Fibroblast of villous mesenchyme (primary cell): ENCODE results near the gene RMC1. TPM values are rescaled to one million over a fixed set of nuclear protein-coding genes. Genes with fewer than 3 reads are reported as not detected.
"Not testable (repeated sequence)": the region's sequence is repeated elsewhere in the genome, so short reads cannot be mapped to it uniquely, and the experiment has no call there.

Source experiments
- DNase-seq: peaks from one replicate; pipeline ENCODE4 v3.0.0-alpha.2; 2010; ENCODE audit warnings: low read depth
- H3K4me3 ChIP-seq: 2 replicates; pipeline ENCODE4 v1.5.1; 2011; ENCODE audit warnings: low read depth, mild to moderate bottlenecking, low read length
- CTCF ChIP-seq: IDR thresholded peaks from 2 replicates; pipeline ENCODE4 v1.5.1; 2012; ENCODE audit warnings: low read depth, mild to moderate bottlenecking, low read length; ENCODE audit not compliant: insufficient read depth
- total RNA-seq: library from RNA; depleted of rRNA; stranded (reverse); fragments of >200 nt; gene quantifications from 2 replicates; pipeline ENCODE4 v1.2.3, GENCODE V29; 2012

Gene RMC1
- total RNA-seq, 1 donor: 32.0 TPM

- no peak for DNase-seq
- no peak for TF ChIP-seq CTCF
- H3K4me3 ChIP-seq: no peak overlapping the region
Observed at GRCh38 chr18:23485386-23485785, 17.9 kb upstream of the RMC1 start.

GRCh38 chr18:23487738-23488570, 15.4 kb upstream of the RMC1 start:
- H3K4me3 ChIP-seq: peak overlapping the region; percentile 7
- no peak for TF ChIP-seq CTCF
- DNase-seq: peak; percentile 28

GRCh38 chr18:23489586-23489985, 13.7 kb upstream of the RMC1 start:
- DNase-seq, H3K4me3 ChIP-seq: not testable (repeated sequence)

- no peak overlapping the region for H3K4me3 ChIP-seq
- DNase-seq: no peak
- TF ChIP-seq CTCF: no peak
Observed at GRCh38 chr18:23493654-23494053, 9.7 kb upstream of the RMC1 start.

GRCh38 chr18:23494992-23495391, 8.3 kb upstream of the RMC1 start:
- TF ChIP-seq CTCF: no peak
- no peak overlapping the region for H3K4me3 ChIP-seq
- no peak for DNase-seq

- no peak overlapping the region for H3K4me3 ChIP-seq
- DNase-seq: no peak
- no peak for TF ChIP-seq CTCF
Observed at GRCh38 chr18:23495723-23496440, 7.4 kb upstream of the RMC1 start.

GRCh38 chr18:23498117-23498516, 5.2 kb upstream of the RMC1 start:
- no peak for TF ChIP-seq CTCF
- H3K4me3 ChIP-seq: no peak overlapping the region
- DNase-seq: no peak
